Transverse colon (tissue), 4 donors: ENCODE measurements around the gene DNASE1. TPM values are rescaled to one million over a fixed set of nuclear protein-coding genes. Genes with fewer than 3 reads are reported as not detected.

ENCODE experiments used
- DNase-seq: peaks from one replicate; pipeline ENCODE4 v3.0.0-alpha.2; 2019
- H3K27ac ChIP-seq, 4 donors: fragments of 200-600 bp; sonication (generic); 2 replicates each; pipeline ENCODE4 v1.5.1; 2016 to 2018; ENCODE audit warnings: inconsistent platforms in 4 of 4
- H3K27me3 ChIP-seq: fragments of 200-600 bp; sonication (generic); 2 replicates; pipeline ENCODE4 v1.5.1; 2017; ENCODE audit warnings: inconsistent platforms
- H3K36me3 ChIP-seq, 4 donors: fragments of 200-600 bp; sonication (generic); 2 replicates each; pipeline ENCODE4 v1.5.1; 2017 to 2019; ENCODE audit warnings: inconsistent platforms in 4 of 4
- H3K4me1 ChIP-seq, 4 donors: fragments of 200-600 bp; sonication (generic); 2 replicates each; pipeline ENCODE4 v1.5.1; 2017 to 2020; ENCODE audit warnings: inconsistent platforms in 4 of 4
- H3K4me3 ChIP-seq, 4 donors: fragments of 200-600 bp; sonication (generic); 1 replicate in 1 of 4; 2 replicates in 3 of 4; pipeline versions ENCODE4 v1.5.1 to v1.6.1; 2017 to 2019; ENCODE audit warnings: inconsistent platforms in 4 of 4
- H3K9me3 ChIP-seq, 2 donors: fragments of 200-600 bp; sonication (generic); 2 replicates each; pipeline ENCODE4 v1.5.1; 2017 to 2019; ENCODE audit warnings: inconsistent platforms in 2 of 2
- CTCF ChIP-seq, 5 experiments: fragments of 200-600 bp in 3 of 5; fragments of 450-650 bp in 2 of 5; sonication (generic) in 3 of 5; IDR thresholded peaks; 1 replicate in 2 of 5; 2 replicates in 3 of 5; pipeline ENCODE4 v1.5.1; 2016 to 2017; ENCODE audit warnings: antibody characterized with exemption in 5 of 5, inconsistent platforms in 3 of 5, mild to moderate bottlenecking in 2 of 5, moderate library complexity in 1 of 5
- EP300 ChIP-seq: sonication (generic); formaldehyde crosslinking; IDR thresholded peaks from one replicate; pipeline ENCODE4 v1.6.1; 2017; ENCODE audit warnings: antibody characterized with exemption, low read depth
- POLR2A ChIP-seq: fragments of 450-650 bp; IDR thresholded peaks from one replicate; pipeline ENCODE4 v1.6.1; 2016; ENCODE audit warnings: antibody characterized with exemption, mild to moderate bottlenecking, moderate library complexity
- POLR2AphosphoS5 ChIP-seq, 3 donors: sonication (generic); formaldehyde crosslinking; IDR thresholded peaks; one replicate each; pipeline ENCODE4 v1.6.1; 2016; ENCODE audit warnings: antibody characterized with exemption in 3 of 3
- WGBS, 2 donors: methylation state at CpG; one replicate each; pipeline ENCODE4 v1.1.5; 2018; ENCODE audit warnings: low coverage in 1 of 2; 5-methylcytosine and 5-hydroxymethylcytosine counted together
- in situ Hi-C, 4 donors: fragments of 200-750 bp; cut with MboI; loops; one replicate each; pipeline versions ENCODE4 v1.15.0 to v1.15.1; 2017; ENCODE audit warnings: low sequenced_read_pairs in 3 of 4, low pct_ligation_motif_present in 1 of 4, low pct_unique_long_range_greater_than_20kb in 1 of 4
- intact Hi-C: fragments of 100-400 bp; cut with DNase I; formaldehyde crosslinking; loops from one replicate; pipeline ENCODE4 v1.15.1; 2023; ENCODE audit warnings: low total_unique reads
- total RNA-seq, 4 donors: library from RNA; depleted of rRNA; stranded (reverse); fragments of >200 nt; gene quantifications; one replicate each; pipeline ENCODE4 v1.1.0, GENCODE V29; 2016

The DNASE1 gene
- total RNA-seq, 4 donors from 2014 or later, result 27.3 to 139 (median 36.5) TPM

GRCh38 chr16:3651461-3652372 is 2.8 kb upstream of the DNASE1 start:
- intact Hi-C loops (no loop called here), in situ Hi-C loops (no loop called here)
- TF ChIP-seq POLR2A (no peak), EP300 (no peak), POLR2AphosphoS5 (IDR thresholded peaks at IDR 0.05) (no peak), CTCF (IDR thresholded peaks at IDR 0.05) (no peak)
- Histone ChIP-seq H3K4me3 (no peak overlapping the region), H3K36me3 (peaks cover 0 to 2% (median 0%) of the 10 kb centered on the region in 4 donors), H3K27ac (no peak overlapping the region), H3K27me3 (no peaks in the 10 kb centered on the region), H3K4me1 (peaks cover 0 to 23% (median 10%) of the 10 kb centered on the region in 4 donors), H3K9me3 (no peaks in the 10 kb centered on the region)
- WGBS, 2 donors, result 84% methylated on average over 13 of the region's 18 CpGs; no CpG with 5 or more reads in 1 of the 2 donors
- no peak for DNase-seq

GRCh38 chr16:3652373-3653195 is 1.9 kb upstream of the DNASE1 start:
- Histone ChIP-seq H3K4me3 (no peak overlapping the region), H3K9me3 (no peaks in the 10 kb centered on the region), H3K27me3 (no peaks in the 10 kb centered on the region), H3K4me1 (peaks cover 0 to 14% (median 6%) of the 10 kb centered on the region in 4 donors), H3K36me3 (peaks cover 0 to 10% (median under 1%) of the 10 kb centered on the region in 4 donors), H3K27ac (no peak overlapping the region)
- peak; percentile 7 for DNase-seq
- TF ChIP-seq EP300 (no peak), POLR2A (no peak), CTCF (IDR thresholded peaks at IDR 0.05) (no peak), POLR2AphosphoS5 (IDR thresholded peaks at IDR 0.05) (no peak)
- intact Hi-C loops, result no loop called here
- 80 to 86% methylated on average over 1 to 14 of the region's 14 CpGs for WGBS, 2 donors
- in situ Hi-C loops, result no loop called here

- intact Hi-C loops, result no loop called here
- Histone ChIP-seq H3K27me3 (no peaks in the 10 kb centered on the region), H3K4me1 (peaks cover 0 to 13% (median 6%) of the 10 kb centered on the region in 4 donors), H3K36me3 (peaks cover 0 to 22% (median 3%) of the 10 kb centered on the region in 4 donors), H3K27ac (peak overlapping the region; percentile 32 to 67 (median 62)), H3K4me3 (no peak overlapping the region), H3K9me3 (no peaks in the 10 kb centered on the region)
- WGBS, 2 donors, result 80 to 87% methylated on average over 1 to 12 of the region's 12 CpGs
- in situ Hi-C loops, result no loop called here
- no peak for DNase-seq
- TF ChIP-seq EP300, result no peak
- no peak for TF ChIP-seq POLR2A
- TF ChIP-seq POLR2AphosphoS5 (IDR thresholded peaks at IDR 0.05), result no peak
- no peak for TF ChIP-seq CTCF (IDR thresholded peaks at IDR 0.05)
Measured at GRCh38 chr16:3655030-3655395, 522 bp downstream of the DNASE1 start.
